ENCODE results near the gene MORC2. TPM values are rescaled to one million over a fixed set of nuclear protein-coding genes. Genes with fewer than 3 reads are reported as not detected.

MORC2 gene
- total and polyA plus RNA-seq, 2 experiments from 2014 or later, result 19.4 to 30.3 TPM

GRCh38 chr22:30969532-30970355, 1.2 kb upstream of the MORC2 start:
- Histone ChIP-seq H3K27me3 (no peaks in the 10 kb centered on the region), H3K36me3 (peaks cover 17% of the 10 kb centered on the region), H3K27ac (peak overlapping the region; percentile 100), H3K4me3 (peak overlapping the region; percentile 81), H3K4me1 (ENCODE audit: low read depth) (peaks cover 20% of the 10 kb centered on the region), H3K9me3 (ENCODE audit: low read depth) (no peaks in the 10 kb centered on the region)
- peak; percentile 6 for TF ChIP-seq CTCF (IDR thresholded peaks at IDR 0.05; ENCODE audit: low read depth, low read length)
- DNase-seq (ENCODE audit: low read depth in 1 of 2, low spot score in 1 of 2), result peak in 1 of 2 donors; percentile 64

GRCh38 chr22:30968924-30969531, 454 bp upstream of the MORC2 start, which contains the start of gene TUG1:
TUG1 (plus strand) TSS chr22:30969265.
- H3K9me3 ChIP-seq (ENCODE audit: low read depth), result no peaks in the 10 kb centered on the region
- no peak for TF ChIP-seq CTCF (IDR thresholded peaks at IDR 0.05; ENCODE audit: low read depth, low read length)

GRCh38 chr22:30964858-30965257, 3.7 kb downstream of the MORC2 start:
- Histone ChIP-seq H3K4me3 (no peak overlapping the region), H3K4me1 (ENCODE audit: low read depth) (peaks cover 20% of the 10 kb centered on the region), H3K36me3 (no peaks in the 10 kb centered on the region), H3K27ac (no peak overlapping the region), H3K27me3 (no peaks in the 10 kb centered on the region), H3K9me3 (ENCODE audit: low read depth) (no peaks in the 10 kb centered on the region)
- no peak for TF ChIP-seq CTCF (IDR thresholded peaks at IDR 0.05; ENCODE audit: low read depth, low read length)
- DNase-seq (ENCODE audit: low read depth in 1 of 2, low spot score in 1 of 2), result no peak

More at GRCh38 chr22:30968924-30969531, 454 bp upstream of the MORC2 start, which contains the start of gene TUG1:
- Histone ChIP-seq H3K36me3 (peaks cover 17% of the 10 kb centered on the region), H3K27ac (peak within 1 kb of the TSS; percentile 100), H3K4me3 (peak within 1 kb of the TSS; percentile 81), H3K27me3 (no peaks in the 10 kb centered on the region), H3K4me1 (ENCODE audit: low read depth) (peaks cover 20% of the 10 kb centered on the region)
- DNase-seq (ENCODE audit: low read depth in 1 of 2, low spot score in 1 of 2), result peak; percentile 98 to 99

- Histone ChIP-seq H3K4me1 (ENCODE audit: low read depth) (peaks cover 27% of the 10 kb centered on the region), H3K9me3 (ENCODE audit: low read depth) (no peaks in the 10 kb centered on the region), H3K27ac (no peak overlapping the region), H3K27me3 (no peaks in the 10 kb centered on the region), H3K36me3 (peaks cover 24% of the 10 kb centered on the region), H3K4me3 (no peak overlapping the region)
- DNase-seq (ENCODE audit: low read depth in 1 of 2, low spot score in 1 of 2), result no peak
- TF ChIP-seq CTCF (IDR thresholded peaks at IDR 0.05; ENCODE audit: low read depth, low read length), result no peak
Observed at GRCh38 chr22:30955153-30955552, 13.4 kb downstream of the MORC2 start.

- peaks cover 40% of the 10 kb centered on the region for H3K36me3 ChIP-seq
- H3K9me3 ChIP-seq (ENCODE audit: low read depth), result no peaks in the 10 kb centered on the region
- DNase-seq (ENCODE audit: low read depth in 1 of 2, low spot score in 1 of 2), result no peak
- H3K27me3 ChIP-seq, result no peaks in the 10 kb centered on the region
- H3K4me1 ChIP-seq (ENCODE audit: low read depth), result peaks cover 11% of the 10 kb centered on the region
- H3K4me3 ChIP-seq, result no peak overlapping the region
- no peak overlapping the region for H3K27ac ChIP-seq
- TF ChIP-seq CTCF (IDR thresholded peaks at IDR 0.05; ENCODE audit: low read depth, low read length), result no peak
Observed at GRCh38 chr22:30953206-30953605, 15.4 kb downstream of the MORC2 start.

Measured in cardiac muscle cell (in vitro differentiated cells and primary cell).